Retinal pigment epithelial cell (primary cell): ENCODE measurements around the gene DNAJC15.
A peak's percentile ranks its signal among the peaks of the same experiment; 100 is the strongest.

ENCODE experiments used
- DNase-seq: peaks from one replicate; pipeline ENCODE4 v3.0.0-alpha.2; 2010; ENCODE audit warnings: low read depth
- H3K4me3 ChIP-seq: 2 replicates; pipeline ENCODE4 v1.5.1; 2011; ENCODE audit warnings: mild to moderate bottlenecking, low read length, control low read depth, moderate library complexity
- TF ChIP-seq, protein P1 (sequence below): conservative IDR thresholded peaks from 2 replicates; pipeline ENCODE4 v1.5.1; 2011; ENCODE audit warnings: low read depth, low read length, control low read depth, inconsistent platforms

The DNAJC15 gene

DNA sequence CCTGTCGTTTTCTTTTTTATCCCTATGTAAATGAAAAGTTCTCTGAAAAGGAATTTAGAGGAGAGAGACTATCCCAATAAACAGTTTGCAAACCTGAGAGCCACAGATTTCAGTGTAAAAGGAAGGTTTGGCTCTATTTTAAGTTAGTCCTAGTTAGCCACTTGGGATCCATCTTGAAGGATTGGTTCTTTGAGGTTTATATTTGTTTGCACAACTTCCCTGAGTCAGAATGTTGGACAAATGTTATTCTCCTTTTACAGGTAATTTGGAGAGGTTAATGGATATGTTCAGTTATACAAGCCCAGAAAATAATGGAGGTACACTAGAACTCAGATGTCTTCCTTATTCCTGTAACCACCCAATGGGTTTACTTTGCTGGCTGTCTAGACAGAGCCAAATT lies 2.6 kb upstream of the DNAJC15 start:
- TF ChIP-seq, protein P1, sequence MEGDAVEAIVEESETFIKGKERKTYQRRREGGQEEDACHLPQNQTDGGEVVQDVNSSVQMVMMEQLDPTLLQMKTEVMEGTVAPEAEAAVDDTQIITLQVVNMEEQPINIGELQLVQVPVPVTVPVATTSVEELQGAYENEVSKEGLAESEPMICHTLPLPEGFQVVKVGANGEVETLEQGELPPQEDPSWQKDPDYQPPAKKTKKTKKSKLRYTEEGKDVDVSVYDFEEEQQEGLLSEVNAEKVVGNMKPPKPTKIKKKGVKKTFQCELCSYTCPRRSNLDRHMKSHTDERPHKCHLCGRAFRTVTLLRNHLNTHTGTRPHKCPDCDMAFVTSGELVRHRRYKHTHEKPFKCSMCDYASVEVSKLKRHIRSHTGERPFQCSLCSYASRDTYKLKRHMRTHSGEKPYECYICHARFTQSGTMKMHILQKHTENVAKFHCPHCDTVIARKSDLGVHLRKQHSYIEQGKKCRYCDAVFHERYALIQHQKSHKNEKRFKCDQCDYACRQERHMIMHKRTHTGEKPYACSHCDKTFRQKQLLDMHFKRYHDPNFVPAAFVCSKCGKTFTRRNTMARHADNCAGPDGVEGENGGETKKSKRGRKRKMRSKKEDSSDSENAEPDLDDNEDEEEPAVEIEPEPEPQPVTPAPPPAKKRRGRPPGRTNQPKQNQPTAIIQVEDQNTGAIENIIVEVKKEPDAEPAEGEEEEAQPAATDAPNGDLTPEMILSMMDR: no peak
- DNase-seq: no peak
- no peak overlapping the region for H3K4me3 ChIP-seq

DNA sequence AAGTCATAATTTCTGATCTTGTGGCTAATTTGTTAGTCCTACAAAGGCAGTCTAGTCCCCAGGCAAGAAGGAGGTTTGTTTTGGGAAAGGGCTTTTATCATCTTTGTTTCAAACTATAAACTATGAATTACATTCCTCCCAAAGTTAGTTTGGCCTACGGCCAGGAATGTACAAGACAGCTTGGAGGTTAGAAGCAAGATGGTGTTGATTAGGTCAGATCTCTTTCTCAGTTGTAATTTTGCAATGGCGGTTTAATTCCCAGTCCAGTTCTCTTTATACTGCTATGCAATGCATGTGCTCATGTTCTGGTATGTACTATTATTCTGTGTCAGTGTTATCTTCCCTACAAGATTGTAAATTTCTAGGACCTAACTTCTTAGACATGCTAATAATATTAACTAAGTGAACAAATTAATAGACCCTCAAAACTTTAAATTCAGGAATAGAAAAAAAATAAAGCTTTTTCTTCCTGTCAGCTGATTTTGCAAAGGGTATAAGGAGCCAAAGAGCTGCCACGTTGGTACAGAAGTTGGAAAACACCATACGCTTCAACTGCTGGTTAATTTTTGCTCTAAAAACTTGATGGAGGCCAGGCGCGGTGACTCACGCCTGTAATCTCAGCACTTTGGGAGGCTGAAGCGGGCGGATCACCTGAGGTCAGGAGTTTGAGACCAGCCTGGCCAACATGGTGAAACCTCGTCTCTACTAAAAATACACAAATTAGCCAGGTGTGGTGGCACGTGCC lies 1.3 kb upstream of the DNAJC15 start:
- no peak for DNase-seq
- no peak overlapping the region for H3K4me3 ChIP-seq
- TF ChIP-seq, protein P1: no peak

DNA sequence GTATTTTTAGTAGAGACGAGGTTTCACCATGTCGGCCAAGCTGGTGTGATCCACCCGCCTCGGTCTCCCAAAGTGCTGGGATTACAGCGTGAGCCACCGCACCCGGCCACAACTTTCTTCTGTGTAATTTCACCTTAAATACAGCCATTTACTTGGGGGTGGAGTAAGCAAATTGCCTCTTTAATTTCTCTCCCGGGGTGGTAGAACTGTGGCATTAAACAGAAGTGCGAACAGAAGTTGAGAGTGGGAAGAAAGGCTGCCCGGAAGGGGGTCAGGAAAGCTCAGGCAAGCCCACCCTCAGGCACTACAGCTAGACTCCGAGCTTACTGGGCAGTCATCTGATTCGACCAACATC lies 475 bp upstream of the DNAJC15 start:
- TF ChIP-seq, protein P1: no peak

DNA sequence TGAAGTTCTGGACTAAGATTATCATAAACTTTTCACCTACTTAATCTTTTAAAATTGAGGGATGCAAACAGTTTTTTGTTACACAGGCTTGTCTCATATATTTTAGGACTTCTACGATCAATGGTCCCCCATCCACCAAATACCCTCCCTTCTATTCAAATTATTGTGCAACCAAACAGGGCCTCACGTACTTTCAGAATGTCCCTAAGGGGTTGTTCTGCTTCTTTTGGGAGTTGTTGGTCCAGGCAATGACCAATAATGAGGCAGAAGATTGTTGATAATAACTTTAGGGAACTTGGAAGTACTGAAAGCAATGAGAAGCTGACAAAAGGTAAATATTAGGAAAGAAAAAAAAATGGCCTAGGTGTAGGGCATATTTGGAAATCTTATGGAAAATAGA lies 2.9 kb downstream of the DNAJC15 start:
- TF ChIP-seq, protein P1: no peak

More for the DNA sequence above, 475 bp upstream of the DNAJC15 start:
- no peak for DNase-seq
- H3K4me3 ChIP-seq: peak overlapping the region; percentile 75

DNA sequence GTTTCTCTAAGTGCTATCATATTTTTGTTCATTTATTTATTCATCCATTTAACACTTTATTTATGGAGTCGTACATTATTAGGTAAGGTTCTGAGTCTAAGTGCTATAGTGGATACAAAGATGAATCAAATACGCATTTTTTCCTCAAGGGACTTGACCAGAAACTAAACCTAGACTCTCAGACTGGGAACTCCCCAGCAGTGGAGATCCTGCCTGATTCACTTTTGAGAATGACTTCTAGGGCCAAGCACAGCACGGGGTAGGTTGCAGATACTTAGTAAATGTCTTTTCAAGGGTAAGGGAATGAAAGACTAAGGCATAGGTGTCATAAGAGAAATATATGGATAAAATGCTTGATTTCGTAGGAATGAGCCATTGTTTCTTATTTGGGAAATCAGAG lies 7.2 kb downstream of the DNAJC15 start:
- DNase-seq: no peak
- H3K4me3 ChIP-seq: no peak overlapping the region
- TF ChIP-seq, protein P1: no peak

More for the DNA sequence above, 2.9 kb downstream of the DNAJC15 start:
- H3K4me3 ChIP-seq: no peak overlapping the region
- DNase-seq: no peak

DNA sequence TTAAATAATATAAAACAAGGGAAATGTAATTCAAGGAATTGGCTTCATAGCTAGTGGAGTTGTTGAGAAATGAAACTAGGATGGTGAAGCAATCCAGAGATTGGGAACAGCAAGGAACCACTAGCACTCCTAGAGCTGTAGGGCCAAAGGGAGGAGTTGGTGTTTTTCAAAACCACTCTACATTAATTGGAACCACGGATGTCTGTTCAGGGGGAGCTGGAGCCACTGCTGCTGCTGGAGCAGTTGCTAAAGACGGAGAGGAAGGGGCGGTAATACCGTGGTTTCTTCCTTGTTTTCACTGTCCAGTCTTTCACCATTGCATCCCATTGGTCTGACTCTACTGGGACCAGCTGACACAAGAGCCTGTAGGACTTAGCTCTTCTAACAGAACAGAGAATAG lies 8.5 kb downstream of the DNAJC15 start:
- TF ChIP-seq, protein P1: no peak
- no peak for DNase-seq
- no peak overlapping the region for H3K4me3 ChIP-seq

DNA sequence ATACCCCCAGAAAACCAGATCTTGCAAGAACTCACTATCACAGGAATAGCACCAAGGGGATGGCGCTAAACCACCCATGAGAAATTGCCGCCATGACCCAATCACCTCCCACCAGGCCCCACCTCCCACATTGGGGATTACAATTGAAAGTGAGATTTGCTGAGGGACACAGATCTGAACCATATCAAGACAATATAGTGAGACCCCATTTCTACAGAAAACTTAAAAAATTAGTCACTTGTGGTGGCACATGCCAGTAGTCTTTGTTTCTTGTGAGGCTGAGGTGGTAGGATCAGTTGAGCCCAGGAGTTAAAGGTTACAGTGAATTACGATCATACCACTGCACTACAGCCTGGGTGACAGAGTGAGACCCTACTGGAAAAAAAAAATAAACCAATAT lies 9.7 kb downstream of the DNAJC15 start:
- H3K4me3 ChIP-seq: no peak overlapping the region
- DNase-seq: no peak
- TF ChIP-seq, protein P1: no peak
